ENCODE data around the gene GRIN3B.
A peak's percentile ranks its signal among the peaks of the same experiment; 100 is the strongest.
"Not testable (repeated sequence)": the region's sequence is repeated elsewhere in the genome, so short reads cannot be mapped to it uniquely, and the experiment has no call there.

The GRIN3B gene

GRCh38 chr19:1020868-1021425, 20.7 kb downstream of the GRIN3B start, which contains the start of gene TMEM259:
Gene TMEM259 (minus strand): TSS chr19:1021123. CDS start chr19:1020996, 127 bp downstream.
- DNase-seq, result peak; percentile 96

GRCh38 chr19:1023883-1024188, 23.6 kb downstream of the GRIN3B start:
- not testable (repeated sequence) for DNase-seq

GRCh38 chr19:1025080-1025479, 24.9 kb downstream of the GRIN3B start:
- DNase-seq, result not testable (repeated sequence)

GRCh38 chr19:1025960-1026782, 26.0 kb downstream of the GRIN3B start, which contains the start of gene CNN2:
Gene CNN2 (plus strand): TSS chr19:1026608. CDS start chr19:1026662, 54 bp downstream.
- peak; percentile 76 for DNase-seq

GRCh38 chr19:1026783-1027649, 26.8 kb downstream of the GRIN3B start:
- peak; percentile 57 for DNase-seq

- no peak for DNase-seq
These were observed 27.4 kb downstream of the GRIN3B start for GRCh38 chr19:1027650-1028061.

- DNase-seq, result peak; percentile 68
These were observed 28.1 kb downstream of the GRIN3B start for GRCh38 chr19:1028062-1028926.

GRCh38 chr19:1032264-1032867, 32.1 kb downstream of the GRIN3B start:
- no peak for DNase-seq

GRCh38 chr19:1035998-1036621, 35.9 kb downstream of the GRIN3B start:
- peak; percentile 47 for DNase-seq

- peak; percentile 48 for DNase-seq
These were observed 37.4 kb downstream of the GRIN3B start for GRCh38 chr19:1037621-1038064.

GRCh38 chr19:1038978-1039645, 38.9 kb downstream of the GRIN3B start:
- no peak for DNase-seq

- DNase-seq, result peak; percentile 100
These were observed 39.6 kb downstream of the GRIN3B start, which contains the start of gene ABCA7 for GRCh38 chr19:1039646-1040475. Gene ABCA7 (plus strand): TSS chr19:1040107. CDS start chr19:1041362, 1,255 bp downstream.

GRCh38 chr19:1040476-1041271, 40.5 kb downstream of the GRIN3B start:
- DNase-seq, result peak; percentile 87

- no peak for DNase-seq
These were observed 41.1 kb downstream of the GRIN3B start for GRCh38 chr19:1041272-1041834.

- DNase-seq, result no peak
These were observed 41.8 kb downstream of the GRIN3B start for GRCh38 chr19:1041835-1042685.

- no peak for DNase-seq
These were observed 42.7 kb downstream of the GRIN3B start for GRCh38 chr19:1042689-1043511.

GRCh38 chr19:1045247-1045603, 45.0 kb downstream of the GRIN3B start:
- DNase-seq, result peak; percentile 76

Data from activated T-cell treated with anti-CD3 and anti-CD28 coated beads, Interleukin-2, amount 50 U/mL, for 1 hour (primary cell).